22Rv1 (cell line): Measurements from ENCODE around the gene FOXO1.
"Not testable (repeated sequence)": the region's sequence is repeated elsewhere in the genome, so short reads cannot be mapped to it uniquely, and the experiment has no call there.

Experiments
- CTCF ChIP-seq: fragments of 450-650 bp; IDR thresholded peaks from 2 replicates; pipeline ENCODE4 v1.5.1; 2017; ENCODE audit warnings: mild to moderate bottlenecking
- ZFX ChIP-seq: fragments of 450-650 bp; IDR thresholded peaks from 2 replicates; pipeline ENCODE4 v1.6.1; 2017; ENCODE audit warnings: antibody characterized with exemption, borderline replicate concordance

GRCh38 chr13:40714433-40714832 is 48.0 kb upstream of the FOXO1 start:
- not testable (repeated sequence) for TF ChIP-seq CTCF, ZFX
